ENCODE results near the gene OTUD5.
A peak's percentile ranks its signal among the peaks of the same experiment; 100 is the strongest.
"Not testable (repeated sequence)": the region's sequence is repeated elsewhere in the genome, so short reads cannot be mapped to it uniquely, and the experiment has no call there.

Gene OTUD5

GRCh38 chrX:48891402-48892288, 65.8 kb downstream of the OTUD5 start:
- peak; percentile 50 for TF ChIP-seq CTCF (IDR thresholded peaks at IDR 0.05; ENCODE audit: insufficient read depth, low read depth, low read length, missing control alignments)
- peak; percentile 81 for DNase-seq (ENCODE audit: low read depth)
- H3K4me3 ChIP-seq (ENCODE audit: low read depth, low read length): peak overlapping the region; percentile 55

- TF ChIP-seq CTCF (IDR thresholded peaks at IDR 0.05; ENCODE audit: insufficient read depth, low read depth, low read length, missing control alignments): no peak
- H3K4me3 ChIP-seq (ENCODE audit: low read depth, low read length): peak overlapping the region; percentile 55
- no peak for DNase-seq (ENCODE audit: low read depth)
These were observed 66.4 kb downstream of the OTUD5 start for GRCh38 chrX:48890934-48891401.

- DNase-seq (ENCODE audit: low read depth): no peak
- peak overlapping the region; percentile 55 for H3K4me3 ChIP-seq (ENCODE audit: low read depth, low read length)
- no peak for TF ChIP-seq CTCF (IDR thresholded peaks at IDR 0.05; ENCODE audit: insufficient read depth, low read depth, low read length, missing control alignments)
These were observed 67.0 kb downstream of the OTUD5 start for GRCh38 chrX:48890296-48890925.

- not testable (repeated sequence) for DNase-seq (ENCODE audit: low read depth); H3K4me3 ChIP-seq (ENCODE audit: low read depth, low read length)
These were observed 70.8 kb downstream of the OTUD5 start for GRCh38 chrX:48886586-48886985.

GRCh38 chrX:48883729-48884128, 73.7 kb downstream of the OTUD5 start:
- H3K4me3 ChIP-seq (ENCODE audit: low read depth, low read length): no peak overlapping the region
- TF ChIP-seq CTCF (IDR thresholded peaks at IDR 0.05; ENCODE audit: insufficient read depth, low read depth, low read length, missing control alignments): no peak
- no peak for DNase-seq (ENCODE audit: low read depth)

GRCh38 chrX:48876944-48877343, 80.5 kb downstream of the OTUD5 start:
- not testable (repeated sequence) for DNase-seq (ENCODE audit: low read depth); H3K4me3 ChIP-seq (ENCODE audit: low read depth, low read length)
